GM23248 (cell line): ENCODE results near the gene SACS. TPM values are rescaled to one million over a fixed set of nuclear protein-coding genes. Genes with fewer than 3 reads are reported as not detected.
"Not testable (repeated sequence)": the region's sequence is repeated elsewhere in the genome, so short reads cannot be mapped to it uniquely, and the experiment has no call there.

Experiments
- DNase-seq: peaks from one replicate; pipeline ENCODE4 v3.0.0-alpha.2; 2015
- H2AFZ ChIP-seq: fragments of 200-600 bp; sonication (generic); 2 replicates; pipeline ENCODE4 v1.6.1; 2016; ENCODE audit warnings: antibody characterized with exemption
- H3F3A ChIP-seq: fragments of 200-600 bp; sonication (generic); 2 replicates; pipeline ENCODE4 v1.6.1; 2016; ENCODE audit warnings: mild to moderate bottlenecking, antibody characterized with exemption, mixed run types; ENCODE audit not compliant: insufficient read depth
- H3K27ac ChIP-seq: fragments of 200-600 bp; sonication (generic); 2 replicates; pipeline ENCODE4 v1.5.1; 2016; ENCODE audit warnings: mild to moderate bottlenecking
- H3K27me3 ChIP-seq: fragments of 200-600 bp; sonication (generic); replicated peaks from 2 replicates; pipeline ENCODE4 v1.6.1; 2016; ENCODE audit warnings: mild to moderate bottlenecking; ENCODE audit not compliant: insufficient read depth
- H3K36me3 ChIP-seq: fragments of 200-600 bp; sonication (generic); 2 replicates; pipeline ENCODE4 v1.6.1; 2016; ENCODE audit warnings: low read depth, mild to moderate bottlenecking
- H3K4me1 ChIP-seq: fragments of 200-600 bp; sonication (generic); 2 replicates; pipeline ENCODE4 v1.6.1; 2016; ENCODE audit warnings: mild to moderate bottlenecking; ENCODE audit not compliant: insufficient read depth
- H3K4me2 ChIP-seq: fragments of 200-600 bp; sonication (generic); one replicate; pipeline ENCODE4 v1.6.1; 2016; ENCODE audit warnings: mild to moderate bottlenecking; ENCODE audit not compliant: unreplicated experiment
- H3K4me3 ChIP-seq: fragments of 200-600 bp; sonication (generic); 2 replicates; pipeline ENCODE4 v1.5.1; 2016; ENCODE audit warnings: mild to moderate bottlenecking
- H3K79me2 ChIP-seq: fragments of 200-600 bp; sonication (generic); 2 replicates; pipeline ENCODE4 v1.6.1; 2016; ENCODE audit warnings: mild to moderate bottlenecking; ENCODE audit not compliant: insufficient read depth
- H3K9ac ChIP-seq: fragments of 200-600 bp; sonication (generic); 2 replicates; pipeline ENCODE4 v1.6.1; 2016; ENCODE audit warnings: mild to moderate bottlenecking
- H3K9me2 ChIP-seq: fragments of 200-600 bp; sonication (generic); 2 replicates; pipeline ENCODE4 v1.6.1; 2016; ENCODE audit warnings: mixed run types, mild to moderate bottlenecking, moderate library complexity; ENCODE audit not compliant: insufficient read depth
- H3K9me3 ChIP-seq: fragments of 200-600 bp; sonication (generic); one replicate; pipeline ENCODE4 v1.6.1; 2017; ENCODE audit warnings: low read depth
- H4K20me1 ChIP-seq: fragments of 200-600 bp; sonication (generic); 2 replicates; pipeline ENCODE4 v1.6.0; 2016; ENCODE audit not compliant: insufficient read depth
- EZH2 ChIP-seq: fragments of 200-600 bp; sonication (generic); IDR thresholded peaks from 2 replicates; pipeline ENCODE4 v1.6.1; 2018; ENCODE audit warnings: antibody characterized with exemption, mild to moderate bottlenecking; ENCODE audit not compliant: insufficient read depth, poor library complexity, severe bottlenecking
- EZH2phosphoT487 ChIP-seq: fragments of 200-600 bp; sonication (generic); IDR thresholded peaks from 2 replicates; pipeline ENCODE4 v1.6.1; 2018; ENCODE audit warnings: antibody characterized with exemption, moderate library complexity, mild to moderate bottlenecking, low read depth; ENCODE audit not compliant: insufficient read depth
- WGBS, 2 experiments: methylation state at CpG; one replicate each; pipeline ENCODE4 v1.1.6; 2015 to 2017; ENCODE audit warnings: low lambda C conversion rate in 2 of 2, low coverage in 1 of 2; ENCODE audit errors: missing lambda C conversion rate in 2 of 2; 5-methylcytosine and 5-hydroxymethylcytosine counted together
- in situ Hi-C: fragments of 300-500 bp; cut with MboI; formaldehyde crosslinking; loops from 2 replicates; pipeline ENCODE4 v1.15.0; 2020
- polyA plus RNA-seq: library from polyadenylated mRNA; unstranded; fragments of >200 nt; fragmentation: Nextera tagmentation; extraction: Ambion mirVana; gene quantifications from 2 replicates; pipeline ENCODE4 v1.2.1, GENCODE V29; 2016
- total RNA-seq: library from RNA; depleted of rRNA; stranded (reverse); fragments of >200 nt; shearing (Covaris generic); gene quantifications from 2 replicates; pipeline ENCODE4 v1.2.3, GENCODE V29; 2014

Gene SACS
- total and polyA plus RNA-seq, 2 experiments from 2014 or later = 8.1 to 45.7 TPM

DNA sequence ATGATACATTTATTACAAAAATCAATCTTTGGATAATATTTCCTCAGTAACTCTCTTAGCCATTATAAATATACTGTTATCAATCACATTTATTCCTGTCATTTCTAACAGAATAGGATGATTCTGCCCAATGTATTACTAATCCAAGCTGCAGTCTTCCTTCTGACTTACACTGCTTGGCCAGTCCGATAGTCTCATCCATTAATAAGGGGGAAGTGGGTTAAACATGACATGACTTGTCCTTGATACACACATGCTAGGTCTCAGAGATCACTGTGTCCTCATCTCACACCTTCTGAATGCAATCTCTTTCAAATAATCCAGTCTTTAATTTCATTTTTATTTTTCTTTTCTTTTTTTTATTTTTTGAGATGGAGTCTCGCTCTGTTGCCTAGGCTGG is 18.8 kb downstream of the SACS start:
- Histone ChIP-seq H3K9ac (no peak overlapping the region), H3K36me3 (no peaks in the 10 kb centered on the region), H3K9me3 (no peaks in the 10 kb centered on the region), H3K9me2 (no peaks in the 10 kb centered on the region), H3K4me1 (no peaks in the 10 kb centered on the region), H3K27ac (no peak overlapping the region), H2AFZ (no peak overlapping the region), H3K79me2 (no peaks in the 10 kb centered on the region), H3K4me2 (no peak overlapping the region), H3K27me3 (no peaks in the 10 kb centered on the region), H4K20me1 (no peaks in the 10 kb centered on the region), H3F3A (no peaks in the 10 kb centered on the region), H3K4me3 (no peak overlapping the region)
- TF ChIP-seq EZH2phosphoT487 (no peak), EZH2 (no peak)
- no peak for DNase-seq
- in situ Hi-C loops = no loop called here
- WGBS, 2 experiments = 96 to 97% methylated on average over 2 of the region's 2 CpGs

DNA sequence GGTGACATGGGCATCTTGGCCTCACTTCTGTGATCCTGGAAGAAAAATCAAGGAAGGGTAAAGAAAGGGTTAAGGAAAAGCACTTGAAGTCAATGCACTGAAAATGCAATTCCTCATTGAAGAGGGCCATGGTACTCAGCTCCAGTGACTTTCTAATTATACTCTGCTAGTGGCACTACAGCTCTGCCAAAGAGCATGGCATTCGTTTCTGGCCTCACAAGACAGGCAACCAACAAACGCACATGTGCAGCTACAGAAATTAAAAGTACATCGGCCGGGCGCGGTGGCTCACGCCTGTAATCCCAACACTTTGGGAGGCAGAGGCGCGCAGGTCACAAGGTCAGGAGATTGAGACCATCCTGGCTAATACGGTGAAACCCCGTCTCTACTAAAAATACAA is 21.8 kb downstream of the SACS start:
- no peaks in the 10 kb centered on the region for H4K20me1 ChIP-seq
- no peaks in the 10 kb centered on the region for H3K9me3 ChIP-seq
- H3F3A ChIP-seq = no peaks in the 10 kb centered on the region
- no peak overlapping the region for H2AFZ ChIP-seq
- no peaks in the 10 kb centered on the region for H3K27me3 ChIP-seq
- no peak overlapping the region for H3K27ac ChIP-seq
- H3K79me2 ChIP-seq = no peaks in the 10 kb centered on the region
- H3K4me3 ChIP-seq = no peak overlapping the region
- no peak overlapping the region for H3K4me2 ChIP-seq
- no peaks in the 10 kb centered on the region for H3K36me3 ChIP-seq
- H3K9me2 ChIP-seq = no peaks in the 10 kb centered on the region
- H3K4me1 ChIP-seq = no peaks in the 10 kb centered on the region
- WGBS, 2 experiments = 86% methylated on average over 11 of the region's 11 CpGs
- in situ Hi-C loops = no loop called here
- H3K9ac ChIP-seq = no peak overlapping the region
- TF ChIP-seq EZH2phosphoT487 (no peak), EZH2 (no peak)
- no peak for DNase-seq

DNA sequence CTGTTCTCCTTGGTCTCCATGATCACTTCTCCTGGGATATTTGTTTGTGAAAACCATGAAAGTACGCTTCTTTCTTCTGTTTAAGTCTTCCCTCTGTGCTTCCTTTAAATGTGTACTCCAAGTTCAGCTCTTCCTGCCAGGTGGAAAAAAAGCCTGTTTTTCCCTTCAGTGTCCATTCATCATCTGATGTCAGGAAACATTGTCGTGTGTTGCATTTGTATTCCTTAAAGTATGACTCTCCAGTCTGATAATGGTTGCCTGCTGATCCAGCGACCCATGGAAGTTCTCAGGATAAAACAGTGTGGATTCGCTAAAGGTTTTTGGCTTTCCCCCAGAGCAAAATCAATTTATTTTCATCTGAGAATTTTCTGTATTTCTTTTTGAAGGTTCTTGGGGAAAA is 22.3 kb downstream of the SACS start:
- Histone ChIP-seq H3K79me2 (no peaks in the 10 kb centered on the region), H3K9me3 (no peaks in the 10 kb centered on the region), H3K27me3 (no peaks in the 10 kb centered on the region), H2AFZ (no peak overlapping the region), H3K27ac (no peak overlapping the region), H3K9me2 (no peaks in the 10 kb centered on the region), H3F3A (no peaks in the 10 kb centered on the region), H3K4me1 (no peaks in the 10 kb centered on the region), H3K4me2 (no peak overlapping the region), H4K20me1 (no peaks in the 10 kb centered on the region), H3K36me3 (no peaks in the 10 kb centered on the region), H3K4me3 (no peak overlapping the region), H3K9ac (no peak overlapping the region)
- WGBS, 2 experiments = 75 to 76% methylated on average over 4 of the region's 4 CpGs
- TF ChIP-seq EZH2phosphoT487 (no peak), EZH2 (no peak)
- DNase-seq = no peak
- in situ Hi-C loops = no loop called here

GRCh38 chr13:23408026-23408425 is 25.5 kb downstream of the SACS start:
- 86 to 90% methylated on average over 5 of the region's 5 CpGs for WGBS, 2 experiments
- no peaks in the 10 kb centered on the region for H3K79me2 ChIP-seq
- H4K20me1 ChIP-seq = no peaks in the 10 kb centered on the region
- H3K4me1 ChIP-seq = no peaks in the 10 kb centered on the region
- in situ Hi-C loops = no loop called here
- no peak overlapping the region for H3K4me3 ChIP-seq
- H3K27me3 ChIP-seq = no peaks in the 10 kb centered on the region
- no peak for TF ChIP-seq EZH2phosphoT487
- no peak for TF ChIP-seq EZH2
- no peak overlapping the region for H3K27ac ChIP-seq
- no peak overlapping the region for H3K4me2 ChIP-seq
- H3K9me2 ChIP-seq = no peaks in the 10 kb centered on the region
- no peak overlapping the region for H3K9ac ChIP-seq
- no peak overlapping the region for H2AFZ ChIP-seq
- no peaks in the 10 kb centered on the region for H3K9me3 ChIP-seq
- H3F3A ChIP-seq = no peaks in the 10 kb centered on the region
- DNase-seq = no peak
- H3K36me3 ChIP-seq = no peaks in the 10 kb centered on the region

- H3K9me3 ChIP-seq, H3K9ac ChIP-seq, in situ Hi-C loops, H3K4me2 ChIP-seq, H3K27ac ChIP-seq, H3K4me1 ChIP-seq, H3K27me3 ChIP-seq, H3K36me3 ChIP-seq, H3K4me3 ChIP-seq, H4K20me1 ChIP-seq, H3F3A ChIP-seq, H2AFZ ChIP-seq, DNase-seq, H3K79me2 ChIP-seq, H3K9me2 ChIP-seq: not testable (repeated sequence)
- 92 to 98% methylated on average over 2 of the region's 2 CpGs for WGBS, 2 experiments
Measured at GRCh38 chr13:23401156-23401555, 32.3 kb downstream of the SACS start.
